Right atrium auricular region (tissue), 2 donors: ENCODE results near the gene ACKR3. TPM values are rescaled to one million over a fixed set of nuclear protein-coding genes. Genes with fewer than 3 reads are reported as not detected.

Experiments used
- DNase-seq: peaks from one replicate; pipeline ENCODE4 v3.0.0-alpha.2; 2019; ENCODE audit warnings: low spot score
- H3K27ac ChIP-seq, 2 donors: fragments of 200-600 bp; sonication (generic); 1 replicate in 1 of 2; 2 replicates in 1 of 2; pipeline ENCODE4 v1.5.1; 2016 to 2019
- H3K27me3 ChIP-seq, 2 donors: fragments of 200-600 bp; sonication (generic); one replicate each; pipeline versions ENCODE4 v1.5.1 to v1.6.0; 2017 to 2019
- H3K36me3 ChIP-seq: fragments of 200-600 bp; sonication (generic); one replicate; pipeline ENCODE4 v1.5.1; 2016
- H3K4me1 ChIP-seq, 2 donors: fragments of 200-600 bp; sonication (generic); one replicate each; pipeline versions ENCODE4 v1.5.1 to v1.6.0; 2017 to 2019
- H3K4me3 ChIP-seq, 2 donors: fragments of 200-600 bp; sonication (generic); 1 replicate in 1 of 2; 2 replicates in 1 of 2; pipeline ENCODE4 v1.5.1; 2017 to 2019; ENCODE audit warnings: mild to moderate bottlenecking in 1 of 2, moderate library complexity in 1 of 2
- H3K9me3 ChIP-seq, 2 donors: fragments of 200-600 bp; sonication (generic); one replicate each; pipeline ENCODE4 v1.5.1; 2019
- CTCF ChIP-seq, 2 donors: fragments of 200-600 bp; sonication (generic); IDR thresholded peaks; one replicate each; pipeline ENCODE4 v1.5.1; 2019; ENCODE audit warnings: antibody characterized with exemption in 2 of 2
- total RNA-seq, 2 donors: library from RNA; depleted of rRNA; stranded (reverse); fragments of >200 nt; gene quantifications; one replicate each; pipeline ENCODE4 v1.1.0, GENCODE V29; 2016

Gene ACKR3
- total RNA-seq, 2 donors from 2014 or later: 49.7 to 60.5 TPM

GRCh38 chr2:236527159-236527630 is 42.4 kb upstream of the ACKR3 start:
- Histone ChIP-seq H3K27me3 (no peaks in the 10 kb centered on the region), H3K4me1 (no peaks in the 10 kb centered on the region), H3K27ac (no peak overlapping the region), H3K36me3 (no peaks in the 10 kb centered on the region), H3K4me3 (no peak overlapping the region), H3K9me3 (no peaks in the 10 kb centered on the region)
- TF ChIP-seq CTCF (IDR thresholded peaks at IDR 0.05): no peak
- no peak for DNase-seq

GRCh38 chr2:236529606-236530005 is 40.0 kb upstream of the ACKR3 start:
- Histone ChIP-seq H3K4me1 (no peaks in the 10 kb centered on the region), H3K27me3 (no peaks in the 10 kb centered on the region), H3K9me3 (no peaks in the 10 kb centered on the region), H3K36me3 (no peaks in the 10 kb centered on the region), H3K27ac (no peak overlapping the region), H3K4me3 (no peak overlapping the region)
- DNase-seq: no peak
- TF ChIP-seq CTCF (IDR thresholded peaks at IDR 0.05): no peak

GRCh38 chr2:236530512-236530911 is 39.1 kb upstream of the ACKR3 start:
- H3K27me3 ChIP-seq: no peaks in the 10 kb centered on the region
- DNase-seq: no peak
- no peak overlapping the region for H3K27ac ChIP-seq
- no peaks in the 10 kb centered on the region for H3K36me3 ChIP-seq
- H3K4me1 ChIP-seq: no peaks in the 10 kb centered on the region
- no peaks in the 10 kb centered on the region for H3K9me3 ChIP-seq
- H3K4me3 ChIP-seq: no peak overlapping the region
- TF ChIP-seq CTCF (IDR thresholded peaks at IDR 0.05): no peak

- no peak overlapping the region for H3K4me3 ChIP-seq
- no peak for TF ChIP-seq CTCF (IDR thresholded peaks at IDR 0.05)
These were observed 38.4 kb upstream of the ACKR3 start for GRCh38 chr2:236531195-236531594.

GRCh38 chr2:236531996-236532395 is 37.6 kb upstream of the ACKR3 start:
- Histone ChIP-seq H3K27ac (no peak overlapping the region), H3K27me3 (no peaks in the 10 kb centered on the region), H3K4me3 (no peak overlapping the region), H3K4me1 (no peaks in the 10 kb centered on the region), H3K9me3 (no peaks in the 10 kb centered on the region), H3K36me3 (no peaks in the 10 kb centered on the region)
- TF ChIP-seq CTCF (IDR thresholded peaks at IDR 0.05): no peak
- no peak for DNase-seq

More at GRCh38 chr2:236531195-236531594, 38.4 kb upstream of the ACKR3 start:
- Histone ChIP-seq H3K9me3 (no peaks in the 10 kb centered on the region), H3K27ac (no peak overlapping the region), H3K27me3 (no peaks in the 10 kb centered on the region), H3K36me3 (no peaks in the 10 kb centered on the region), H3K4me1 (no peaks in the 10 kb centered on the region)
- DNase-seq: no peak

GRCh38 chr2:236533343-236533742 is 36.3 kb upstream of the ACKR3 start:
- no peaks in the 10 kb centered on the region for H3K27me3 ChIP-seq
- no peaks in the 10 kb centered on the region for H3K9me3 ChIP-seq
- H3K36me3 ChIP-seq: no peaks in the 10 kb centered on the region
- TF ChIP-seq CTCF (IDR thresholded peaks at IDR 0.05): no peak
- no peak overlapping the region for H3K27ac ChIP-seq
- DNase-seq: no peak
- H3K4me3 ChIP-seq: no peak overlapping the region
- no peaks in the 10 kb centered on the region for H3K4me1 ChIP-seq
